Measurements from ENCODE around the gene ZNF827.

ZNF827 gene

GRCh38 chr4:145788755-145789154, 149.9 kb downstream of the ZNF827 start:
- no peak for DNase-seq

- no peak for DNase-seq
These were observed 151.8 kb downstream of the ZNF827 start for GRCh38 chr4:145786830-145787229.

- no peak for DNase-seq
These were observed 152.4 kb downstream of the ZNF827 start for GRCh38 chr4:145786261-145786660.

GRCh38 chr4:145785391-145786008, 153.1 kb downstream of the ZNF827 start:
- DNase-seq, result no peak

GRCh38 chr4:145784036-145784435, 154.6 kb downstream of the ZNF827 start:
- no peak for DNase-seq

- DNase-seq, result no peak
These were observed 155.9 kb downstream of the ZNF827 start for GRCh38 chr4:145782756-145783155.

GRCh38 chr4:145781351-145781750, 157.3 kb downstream of the ZNF827 start:
- no peak for DNase-seq

- DNase-seq, result no peak
These were observed 159.3 kb downstream of the ZNF827 start for GRCh38 chr4:145779319-145779801.

GRCh38 chr4:145776208-145776607, 162.4 kb downstream of the ZNF827 start:
- DNase-seq, result no peak

- DNase-seq, result no peak
These were observed 163.2 kb downstream of the ZNF827 start for GRCh38 chr4:145775406-145775805.

- DNase-seq, result no peak
These were observed 164.2 kb downstream of the ZNF827 start for GRCh38 chr4:145774473-145774872.

GRCh38 chr4:145773581-145774234, 164.9 kb downstream of the ZNF827 start:
- no peak for DNase-seq

GRCh38 chr4:145772347-145772746, 166.3 kb downstream of the ZNF827 start:
- no peak for DNase-seq

- DNase-seq, result no peak
These were observed 168.5 kb downstream of the ZNF827 start for GRCh38 chr4:145770124-145770523.

- DNase-seq, result no peak
These were observed 169.1 kb downstream of the ZNF827 start for GRCh38 chr4:145769450-145770037.

GRCh38 chr4:145766273-145766672, 172.3 kb downstream of the ZNF827 start:
- no peak for DNase-seq

GRCh38 chr4:145763399-145763798, 175.2 kb downstream of the ZNF827 start:
- DNase-seq, result no peak

- no peak for DNase-seq
These were observed 175.9 kb downstream of the ZNF827 start for GRCh38 chr4:145762719-145763118.

- no peak for DNase-seq
These were observed 177.4 kb downstream of the ZNF827 start for GRCh38 chr4:145760961-145761929.

- no peak for DNase-seq
These were observed 178.4 kb downstream of the ZNF827 start for GRCh38 chr4:145760176-145760575.

GRCh38 chr4:145757188-145757587, 181.4 kb downstream of the ZNF827 start:
- DNase-seq, result no peak

- DNase-seq, result no peak
These were observed 182.4 kb downstream of the ZNF827 start for GRCh38 chr4:145756244-145756643.

- DNase-seq, result no peak
These were observed 182.8 kb downstream of the ZNF827 start for GRCh38 chr4:145755802-145756201.
